ENCODE measurements around the gene PARD6G.

PARD6G gene

DNA sequence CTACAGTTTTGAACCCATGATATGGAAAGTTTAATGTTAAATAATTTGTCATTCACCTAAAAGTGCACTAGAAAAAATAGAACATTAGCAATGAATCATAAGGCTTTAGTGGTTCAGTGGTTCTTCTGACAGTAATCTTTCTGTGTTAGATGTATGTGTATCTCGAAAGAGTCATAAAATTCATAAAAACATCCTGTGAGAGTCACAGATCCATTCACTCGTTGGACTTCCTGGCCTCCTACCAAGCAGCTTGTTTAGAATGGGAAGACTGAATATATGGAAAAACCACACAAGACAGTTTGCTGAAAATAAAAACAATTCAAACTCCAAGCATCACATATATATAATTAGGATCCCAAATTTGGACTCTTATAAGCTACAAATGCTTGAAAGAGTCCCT, 103.4 kb downstream of the PARD6G start:
- DNase-seq = no peak

GRCh38 chr18:80140455-80140985, 106.8 kb downstream of the PARD6G start:
- no peak for DNase-seq

GRCh38 chr18:80137976-80138375, 109.3 kb downstream of the PARD6G start:
- no peak for DNase-seq

- no peak for DNase-seq
Observed at GRCh38 chr18:80137137-80137536, 110.2 kb downstream of the PARD6G start.

GRCh38 chr18:80136679-80137078, 110.6 kb downstream of the PARD6G start:
- DNase-seq = no peak

- DNase-seq = no peak
Observed at GRCh38 chr18:80135136-80135535, 112.2 kb downstream of the PARD6G start.

- no peak for DNase-seq
Observed at GRCh38 chr18:80133124-80133523, 114.2 kb downstream of the PARD6G start.

GRCh38 chr18:80132180-80132812, 115.0 kb downstream of the PARD6G start:
- DNase-seq = no peak

DNA sequence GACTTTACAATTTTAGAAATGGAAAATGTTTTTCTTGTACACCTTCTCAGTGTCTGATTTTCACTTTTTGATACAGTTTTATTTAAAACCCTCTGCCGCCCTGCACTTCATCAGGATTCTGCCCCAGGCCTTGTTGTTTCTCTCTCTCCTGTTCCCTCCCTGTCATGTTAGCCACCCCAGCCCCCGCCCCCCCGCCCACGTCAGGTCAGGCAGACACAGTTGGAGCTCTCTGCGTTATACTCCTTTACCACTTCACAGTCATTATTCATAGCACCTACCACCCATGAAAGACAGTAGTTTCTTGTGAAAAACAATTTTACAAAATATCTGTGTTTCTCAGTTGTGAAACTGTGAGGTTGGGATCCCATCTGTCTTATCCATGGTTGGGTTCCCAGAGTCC, 116.8 kb downstream of the PARD6G start:
- DNase-seq = no peak

DNA sequence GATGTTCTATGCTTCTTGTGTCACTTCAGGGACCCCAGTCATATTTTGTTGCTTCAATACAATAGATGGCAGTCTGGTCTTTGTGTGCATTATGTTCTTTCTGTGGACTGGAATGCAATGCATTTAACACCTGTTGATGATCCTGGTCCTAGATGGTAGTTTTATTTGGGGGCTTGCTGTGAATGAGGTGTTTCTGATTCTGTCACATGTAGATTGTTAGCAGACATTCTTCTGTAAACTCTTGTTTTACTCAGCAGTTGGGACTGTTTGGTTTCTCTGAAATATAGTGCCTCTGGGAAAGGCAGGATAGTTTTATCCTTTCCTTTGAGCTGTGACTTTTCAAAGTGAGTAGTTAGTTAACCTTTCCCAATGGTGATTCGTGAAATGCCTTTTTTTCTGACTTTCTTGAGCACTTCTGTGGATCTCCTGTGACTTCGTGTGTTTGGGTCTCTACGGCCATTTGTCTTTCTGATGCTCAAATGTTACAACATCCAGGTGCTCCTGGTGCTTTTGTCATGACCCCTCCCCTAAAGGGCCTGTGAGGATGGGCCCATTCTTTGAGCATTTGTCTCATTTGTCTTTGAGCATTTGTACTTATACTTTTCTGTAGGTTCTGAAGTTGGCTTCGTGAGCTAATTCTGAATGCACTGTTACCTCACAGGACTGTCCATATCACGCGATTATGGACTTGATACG, 117.5 kb downstream of the PARD6G start:
- DNase-seq = no peak

DNA sequence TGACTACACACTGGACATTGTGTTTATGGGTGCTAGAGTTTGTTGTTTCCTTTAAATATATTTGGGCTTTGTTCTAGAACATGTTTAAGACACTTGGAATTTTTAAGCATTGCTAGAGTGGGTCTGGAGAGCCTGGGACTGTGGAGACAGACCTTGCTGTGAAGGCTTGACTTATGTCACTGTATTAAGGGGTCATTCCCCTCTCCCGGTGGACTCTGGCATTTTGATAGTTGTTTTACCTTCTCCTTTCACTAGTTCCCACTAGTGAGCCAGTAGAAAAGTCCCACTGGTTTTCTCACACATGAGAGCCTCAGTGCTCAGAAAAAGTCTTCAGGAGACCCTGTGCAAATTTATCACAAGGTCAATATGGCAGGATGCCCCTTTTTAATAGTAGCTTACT, 119.7 kb downstream of the PARD6G start:
- no peak for DNase-seq

DNA sequence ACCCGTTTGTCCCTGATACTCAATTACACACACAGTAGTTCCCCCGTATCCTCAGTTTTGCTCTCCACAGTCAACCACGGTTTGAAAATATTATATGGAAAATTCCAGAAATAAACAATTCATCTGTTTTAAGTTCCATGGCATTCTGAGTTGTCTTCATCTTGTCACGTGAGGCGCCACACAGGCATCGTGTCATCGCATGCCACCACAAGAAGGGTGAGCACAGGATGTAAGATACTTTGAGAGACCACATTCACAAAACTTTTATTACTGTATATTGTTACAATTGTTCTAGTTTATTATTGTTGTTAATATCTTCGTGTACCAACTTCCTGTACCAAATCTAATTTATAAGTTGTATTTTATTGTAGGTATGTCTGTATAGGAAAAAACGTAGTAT, 120.5 kb downstream of the PARD6G start:
- peak in 1 of 2 donors; percentile 24 for DNase-seq

DNA sequence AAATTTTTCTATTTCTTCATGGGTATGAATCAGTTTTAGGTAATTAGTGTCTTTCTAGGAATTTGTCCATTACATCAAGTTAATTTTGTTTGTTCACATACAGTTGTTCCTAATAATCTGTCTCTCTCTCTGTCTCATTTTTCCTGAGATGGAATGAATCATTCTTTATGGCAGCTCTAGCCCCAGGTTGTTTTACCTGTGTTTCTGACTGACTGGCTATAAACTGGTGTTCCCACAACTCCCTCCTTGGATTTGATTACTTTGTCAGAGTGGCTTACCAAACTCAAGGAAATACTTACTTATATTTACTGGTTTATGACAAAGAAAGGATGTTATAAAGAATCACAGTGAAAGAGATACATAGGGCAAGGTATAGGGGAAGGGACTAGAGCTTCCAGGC, 123.2 kb downstream of the PARD6G start:
- DNase-seq = no peak

GRCh38 chr18:80120932-80121331, 126.4 kb downstream of the PARD6G start:
- no peak for DNase-seq

DNA sequence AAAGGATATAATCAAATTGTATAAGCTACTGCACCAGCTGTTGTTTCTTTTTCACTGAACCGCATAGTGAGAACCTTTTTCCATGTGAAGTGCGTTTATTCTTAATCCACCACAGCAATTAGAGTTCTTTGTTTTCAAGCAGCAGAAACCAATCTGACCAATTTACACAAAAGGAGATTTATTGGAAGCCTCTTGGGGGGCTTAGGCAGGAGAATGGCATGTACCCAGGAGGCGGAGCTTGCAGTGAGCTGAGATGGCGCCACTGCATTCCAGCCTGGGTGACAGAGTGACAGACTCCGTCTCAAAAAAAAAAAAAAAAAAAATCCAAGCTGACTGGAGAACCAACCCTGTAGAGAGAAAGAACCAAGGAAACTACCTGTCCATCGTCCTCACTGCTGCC, 128.2 kb downstream of the PARD6G start:
- DNase-seq = no peak

- DNase-seq = no peak
Observed at GRCh38 chr18:80115035-80115434, 132.3 kb downstream of the PARD6G start.

GRCh38 chr18:80112624-80113248, 134.6 kb downstream of the PARD6G start:
- no peak for DNase-seq

GRCh38 chr18:80109676-80110078, 137.6 kb downstream of the PARD6G start:
- DNase-seq = no peak

GRCh38 chr18:80108739-80109675, 138.3 kb downstream of the PARD6G start, which contains the start of gene ADNP2:
Gene ADNP2, plus strand, starts transcription at chr18:80109262. Its CDS starts 8,281 bp downstream, at chr18:80117543.
- peak; percentile 93 to 95 for DNase-seq

DNA sequence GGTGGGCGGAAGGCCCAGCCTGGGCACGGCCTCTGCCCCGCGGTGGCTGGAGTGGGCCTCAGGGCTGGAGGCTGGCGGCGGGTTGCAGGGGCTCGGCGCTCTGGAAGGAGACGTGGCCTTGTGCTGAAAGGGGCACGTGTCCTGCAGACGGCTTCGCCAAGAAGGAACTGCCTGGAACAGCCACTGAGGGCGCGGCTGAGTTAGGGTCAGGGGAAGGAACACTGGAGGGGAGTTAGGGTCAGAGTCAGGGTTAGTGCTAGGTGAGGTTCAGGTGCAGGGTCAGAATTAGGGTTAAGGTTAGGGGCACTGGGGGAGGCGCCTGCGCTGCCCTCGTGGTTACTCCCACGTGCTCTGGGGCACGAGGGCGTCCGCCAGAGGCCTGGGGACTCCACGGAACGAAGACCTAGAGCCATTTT, 139.2 kb downstream of the PARD6G start:
- no peak for DNase-seq

DNA sequence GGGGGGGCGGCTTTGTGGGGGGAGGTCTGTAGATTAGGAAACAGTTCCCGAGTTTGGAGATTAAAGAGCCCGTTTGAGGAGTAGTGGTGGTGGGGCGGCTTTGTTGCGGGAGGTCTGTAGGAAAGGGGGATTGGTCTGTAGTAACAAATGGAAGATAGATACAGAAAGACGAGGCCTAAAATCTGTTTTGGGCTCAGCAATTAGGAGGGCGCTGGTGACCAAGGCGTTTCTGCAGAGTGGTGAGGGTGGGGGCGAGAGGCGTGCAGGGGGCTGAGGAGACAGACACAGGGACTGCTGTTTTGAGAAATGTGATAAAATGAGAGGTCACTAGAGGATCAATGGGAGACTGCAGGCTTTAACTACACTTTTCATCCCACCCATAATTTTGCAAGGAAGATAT, 139.9 kb downstream of the PARD6G start:
- DNase-seq = peak in 1 of 2 donors; percentile 11

Data from CD4-positive, alpha-beta T cell treated with Interleukin-4 for 1 hour (primary cell).